Adipocyte (in vitro differentiated cells): Measurements from ENCODE around the gene TCHH.
"Not testable (repeated sequence)": the region's sequence is repeated elsewhere in the genome, so short reads cannot be mapped to it uniquely, and the experiment has no call there.

Source experiments
- DNase-seq: peaks from one replicate; pipeline ENCODE4 v3.0.0-alpha.2; 2015; ENCODE audit warnings: low read depth
- H3K27me3 ChIP-seq: replicated peaks from 2 replicates; pipeline ENCODE4 v1.7.0; 2013; ENCODE audit warnings: mild to moderate bottlenecking, low read length, moderate library complexity; ENCODE audit not compliant: control insufficient read depth, insufficient read depth
- H3K36me3 ChIP-seq: 2 replicates; pipeline ENCODE4 v1.7.0; 2013; ENCODE audit warnings: low read length, mild to moderate bottlenecking, moderate library complexity; ENCODE audit not compliant: control insufficient read depth, insufficient read depth, severe bottlenecking
- H3K4me1 ChIP-seq: 2 replicates; pipeline ENCODE4 v1.7.0; 2013; ENCODE audit warnings: mild to moderate bottlenecking, low read length, moderate library complexity; ENCODE audit not compliant: control insufficient read depth, insufficient read depth
- H3K4me3 ChIP-seq: 2 replicates; pipeline ENCODE4 v1.7.0; 2013; ENCODE audit warnings: mild to moderate bottlenecking, low read length, moderate library complexity
- H3K9ac ChIP-seq: 2 replicates; pipeline ENCODE4 v1.7.0; 2013; ENCODE audit warnings: mild to moderate bottlenecking, low read length, moderate library complexity
- H3K9me3 ChIP-seq: 2 replicates; pipeline ENCODE4 v1.7.0; 2013; ENCODE audit warnings: mild to moderate bottlenecking, low read length, moderate library complexity; ENCODE audit not compliant: control insufficient read depth

TCHH gene

DNA sequence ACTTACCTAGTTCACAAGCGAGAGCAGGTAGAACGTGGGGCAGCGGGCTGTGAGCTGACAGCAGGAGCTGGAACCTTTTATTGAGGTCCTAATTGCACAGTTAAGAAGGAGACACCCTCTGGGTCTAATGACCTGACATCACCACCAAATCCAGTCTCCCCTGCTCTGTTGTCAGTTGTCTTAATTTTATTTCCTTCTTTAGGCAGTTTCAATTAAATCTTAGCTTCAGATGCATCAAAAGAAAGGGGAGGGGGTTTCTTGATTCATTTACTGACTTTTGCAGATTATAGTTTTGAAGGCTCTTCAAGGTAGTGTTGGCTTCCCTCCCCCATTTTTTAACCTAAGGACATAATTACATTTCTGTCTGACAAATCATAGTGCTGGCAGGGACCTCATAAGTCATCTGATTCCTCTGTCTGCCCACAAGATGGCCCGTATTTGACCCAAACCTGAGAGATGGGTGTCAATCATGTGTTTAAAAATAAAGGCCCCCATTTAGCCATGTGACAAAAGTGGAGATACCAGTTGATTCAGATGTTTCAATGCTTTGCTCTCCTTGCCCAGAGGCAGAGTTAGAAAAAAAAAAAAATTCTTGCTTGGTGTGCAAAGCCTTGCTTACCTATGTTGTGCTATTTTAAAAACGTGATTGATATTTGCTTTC, 26.1 kb downstream of the TCHH start, which contains the start of gene TCHHL1:
TCHHL1 (minus strand) TSS at position 51 of the 661 bp plus-strand sequence. CDS start 921 bp downstream, outside the sequence.
- DNase-seq = no peak
- Histone ChIP-seq H3K9me3 (peaks cover 15% of the 10 kb centered on the region), H3K27me3 (peaks cover 45% of the 10 kb centered on the region), H3K36me3 (no peaks in the 10 kb centered on the region), H3K4me1 (peaks cover 4% of the 10 kb centered on the region), H3K4me3 (no peak within 1 kb of the TSS), H3K9ac (no peak within 1 kb of the TSS)

DNA sequence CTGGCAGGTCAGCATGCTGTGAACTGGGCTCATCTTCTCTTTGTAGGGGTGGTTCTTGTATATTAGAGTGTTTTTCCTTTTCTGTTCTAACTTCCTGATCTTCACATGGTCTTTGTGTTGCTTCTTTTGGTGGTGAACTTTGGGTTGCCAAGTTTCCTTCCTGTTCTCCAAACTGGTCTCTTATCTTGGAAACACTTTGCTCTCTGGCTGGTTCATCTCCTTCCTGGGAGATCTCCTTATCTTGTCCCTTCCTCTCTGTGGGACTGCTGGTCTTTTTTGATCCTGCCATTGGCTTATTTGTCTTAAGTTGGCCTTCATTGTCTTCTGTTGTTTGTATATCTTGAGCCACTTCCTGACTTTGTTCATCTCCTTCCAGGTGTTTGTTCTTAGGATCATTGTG, 28.5 kb downstream of the TCHH start:
- no peaks in the 10 kb centered on the region for H3K36me3 ChIP-seq

DNA sequence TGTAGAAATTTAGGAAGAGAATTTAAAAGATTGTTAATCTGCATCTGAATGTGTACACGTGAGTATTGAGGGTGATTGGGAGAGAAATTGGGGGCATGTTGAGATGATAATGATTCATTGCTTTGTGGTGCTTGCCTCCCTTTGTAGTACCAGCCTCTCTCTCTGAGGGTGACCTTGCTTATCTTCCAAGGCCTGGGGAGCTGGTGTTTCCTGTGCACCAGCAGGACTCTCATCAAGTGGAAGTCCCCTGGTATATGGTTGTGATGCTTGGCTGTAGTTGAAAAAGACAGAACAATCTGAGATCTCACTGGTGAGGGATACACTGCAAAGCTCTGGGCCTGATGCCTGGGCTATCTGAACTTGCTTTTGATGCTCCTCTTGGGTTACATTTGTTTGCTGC, 30.4 kb downstream of the TCHH start:
- no peak for DNase-seq
- H3K9me3 ChIP-seq = no peaks in the 10 kb centered on the region

More for the DNA sequence above, 28.5 kb downstream of the TCHH start:
- peaks cover 4% of the 10 kb centered on the region for H3K4me1 ChIP-seq
- no peak overlapping the region for H3K9ac ChIP-seq
- H3K4me3 ChIP-seq = no peak overlapping the region
- peaks cover 48% of the 10 kb centered on the region for H3K27me3 ChIP-seq
- peaks cover 1% of the 10 kb centered on the region for H3K9me3 ChIP-seq
- no peak for DNase-seq

GRCh38 chr1:152081026-152081425, 34.2 kb downstream of the TCHH start:
- H3K4me1 ChIP-seq, DNase-seq, H3K36me3 ChIP-seq, H3K9me3 ChIP-seq, H3K9ac ChIP-seq, H3K4me3 ChIP-seq: not testable (repeated sequence)
- H3K27me3 ChIP-seq = peaks cover 29% of the 10 kb centered on the region

More for the DNA sequence above, 30.4 kb downstream of the TCHH start:
- no peak overlapping the region for H3K4me3 ChIP-seq
- H3K36me3 ChIP-seq = no peaks in the 10 kb centered on the region
- no peak overlapping the region for H3K9ac ChIP-seq
- H3K4me1 ChIP-seq = no peaks in the 10 kb centered on the region
- peaks cover 48% of the 10 kb centered on the region for H3K27me3 ChIP-seq

- not testable (repeated sequence) for DNase-seq, H3K36me3 ChIP-seq, H3K4me1 ChIP-seq, H3K9me3 ChIP-seq, H3K9ac ChIP-seq, H3K4me3 ChIP-seq
- H3K27me3 ChIP-seq = peaks cover 24% of the 10 kb centered on the region
Observed at GRCh38 chr1:152080494-152080893, 34.8 kb downstream of the TCHH start.

DNA sequence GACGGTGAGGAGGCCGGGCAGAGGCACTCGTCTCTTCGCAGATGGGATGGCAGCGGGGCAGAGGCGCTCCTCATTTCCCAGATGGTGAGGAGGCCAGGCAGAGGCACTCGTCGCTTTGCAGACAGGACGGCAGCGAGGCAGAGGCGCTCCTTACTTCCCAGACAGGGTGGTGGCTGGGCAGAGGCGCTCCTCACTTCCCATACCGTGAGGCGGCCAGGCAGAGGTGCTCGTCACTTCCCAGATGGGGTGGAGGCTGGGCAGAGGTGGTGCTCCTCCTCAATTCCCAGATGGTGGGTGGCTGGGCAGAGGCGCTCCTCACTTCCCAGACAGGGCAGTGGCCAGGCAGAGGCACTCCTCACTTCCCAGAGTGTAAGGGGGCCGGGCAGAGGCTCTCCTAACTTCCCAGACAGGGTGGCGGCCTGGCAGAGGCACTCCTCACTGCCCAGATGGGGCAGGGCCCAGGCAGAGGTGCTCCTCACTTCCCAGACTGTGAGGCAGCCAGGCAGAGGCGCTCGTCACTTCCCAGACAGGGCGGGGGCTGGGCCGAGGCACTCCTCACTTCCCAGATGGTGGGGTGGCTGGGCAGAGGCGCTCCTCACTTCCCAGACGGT, 36.3 kb downstream of the TCHH start:
- Histone ChIP-seq H3K9ac (no peak overlapping the region), H3K4me1 (no peaks in the 10 kb centered on the region), H3K36me3 (no peaks in the 10 kb centered on the region), H3K4me3 (no peak overlapping the region), H3K27me3 (peaks cover 15% of the 10 kb centered on the region), H3K9me3 (no peaks in the 10 kb centered on the region)
- DNase-seq = no peak

- H3K4me1 ChIP-seq = no peaks in the 10 kb centered on the region
- no peaks in the 10 kb centered on the region for H3K36me3 ChIP-seq
- H3K27me3 ChIP-seq = peaks cover 49% of the 10 kb centered on the region
- no peak overlapping the region for H3K9ac ChIP-seq
- H3K4me3 ChIP-seq = no peak overlapping the region
- DNase-seq = no peak
- H3K9me3 ChIP-seq = no peaks in the 10 kb centered on the region
Observed at GRCh38 chr1:152072311-152072710, 42.9 kb downstream of the TCHH start.

DNA sequence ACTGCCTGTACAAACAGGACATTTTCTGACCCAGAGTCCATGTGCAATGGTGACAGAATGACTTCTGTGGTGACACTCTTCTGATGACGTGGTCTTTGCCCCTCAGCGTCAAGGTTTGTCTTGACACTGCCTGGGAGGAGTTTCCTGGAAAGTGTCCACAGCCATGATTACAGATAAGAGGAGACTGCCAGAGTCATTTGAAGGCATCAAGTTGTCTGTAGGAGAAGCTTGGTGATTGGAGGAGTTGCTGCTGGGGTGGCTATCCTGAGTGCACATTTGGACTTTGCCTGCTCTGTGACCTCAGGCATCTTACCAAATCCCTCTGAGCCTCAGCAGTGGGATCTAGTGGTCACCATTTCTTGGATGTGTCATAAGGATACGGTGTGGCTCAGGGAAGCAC, 44.1 kb downstream of the TCHH start:
- DNase-seq = no peak
- Histone ChIP-seq H3K9ac (no peak overlapping the region), H3K36me3 (no peaks in the 10 kb centered on the region), H3K27me3 (peaks cover 49% of the 10 kb centered on the region), H3K9me3 (no peaks in the 10 kb centered on the region), H3K4me1 (no peaks in the 10 kb centered on the region), H3K4me3 (no peak overlapping the region)

DNA sequence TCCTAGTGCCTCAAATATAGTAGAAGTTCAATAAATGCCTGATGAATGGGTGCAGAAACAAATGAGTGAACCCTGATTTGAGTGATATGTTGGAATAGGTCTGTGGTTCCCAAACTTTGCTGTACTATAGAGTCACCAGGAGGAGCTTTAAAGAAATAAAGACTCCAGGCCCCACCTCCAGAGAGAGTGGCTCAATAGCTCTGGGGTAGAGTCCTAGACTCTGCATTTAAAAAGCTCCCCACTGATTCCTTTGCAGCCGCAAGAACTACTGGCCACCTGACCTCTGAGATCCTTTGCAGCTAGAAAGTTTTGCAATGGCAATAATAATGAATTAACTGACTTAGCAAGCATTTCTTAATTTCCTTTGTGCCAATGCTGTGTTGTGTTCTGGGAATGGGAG, 47.3 kb downstream of the TCHH start:
- Histone ChIP-seq H3K4me3 (no peak overlapping the region), H3K27me3 (peaks cover 44% of the 10 kb centered on the region), H3K9me3 (no peaks in the 10 kb centered on the region), H3K36me3 (no peaks in the 10 kb centered on the region), H3K4me1 (no peaks in the 10 kb centered on the region), H3K9ac (no peak overlapping the region)
- DNase-seq = no peak

GRCh38 chr1:152067150-152067549, 48.1 kb downstream of the TCHH start:
- no peak overlapping the region for H3K4me3 ChIP-seq
- H3K36me3 ChIP-seq = no peaks in the 10 kb centered on the region
- no peaks in the 10 kb centered on the region for H3K4me1 ChIP-seq
- H3K9me3 ChIP-seq = no peaks in the 10 kb centered on the region
- no peak overlapping the region for H3K9ac ChIP-seq
- H3K27me3 ChIP-seq = peaks cover 51% of the 10 kb centered on the region
- DNase-seq = no peak

DNA sequence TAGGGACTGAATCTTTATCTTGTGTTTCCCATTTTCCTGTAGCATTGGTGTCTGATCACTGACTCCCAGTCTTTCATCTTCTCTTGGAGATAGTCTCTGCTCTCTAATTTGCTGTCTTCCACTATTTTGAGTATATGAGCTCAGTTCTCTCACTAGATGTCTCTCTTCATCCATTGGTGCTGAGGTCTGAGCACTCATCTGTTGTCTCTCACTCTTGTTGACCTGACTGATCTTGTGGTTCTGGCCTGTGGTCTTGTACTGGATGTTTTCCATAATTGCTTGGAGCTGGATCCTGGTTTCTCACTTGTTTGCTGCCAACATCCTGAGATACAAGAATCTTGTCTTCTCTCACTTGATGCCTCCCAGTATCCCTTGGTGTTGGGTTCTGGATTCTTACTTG, 53.3 kb downstream of the TCHH start:
- Histone ChIP-seq H3K4me3 (no peak overlapping the region), H3K4me1 (no peaks in the 10 kb centered on the region), H3K36me3 (no peaks in the 10 kb centered on the region), H3K9me3 (peaks cover 17% of the 10 kb centered on the region), H3K9ac (no peak overlapping the region), H3K27me3 (peaks cover 55% of the 10 kb centered on the region)
- no peak for DNase-seq
